ENCODE data around the gene FBXO11. TPM values are rescaled to one million over a fixed set of nuclear protein-coding genes. Genes with fewer than 3 reads are reported as not detected.

The FBXO11 gene
- total RNA-seq, 1 donor from 2014 or later = 58.7 TPM

GRCh38 chr2:47769318-47769717 is 137.0 kb downstream of the FBXO11 start:
- Mint-ChIP-seq H3K36me3 (ENCODE audit: low read depth) (no peaks in the 10 kb centered on the region), H3K27ac (ENCODE audit: unreplicated experiment) (no peak overlapping the region), H3K4me3 (ENCODE audit: unreplicated experiment) (no peak overlapping the region), H3K27me3 (ENCODE audit: low read depth) (no peaks in the 10 kb centered on the region), H3K9me3 (ENCODE audit: low read depth) (peaks cover 6% of the 10 kb centered on the region), H3K4me1 (ENCODE audit: low read depth) (peaks cover 9% of the 10 kb centered on the region)
- TF ChIP-seq CTCF (IDR thresholded peaks at IDR 0.05) = no peak
- no peak for DNase-seq (ENCODE audit: low spot score)

GRCh38 chr2:47767880-47768609 is 138.3 kb downstream of the FBXO11 start:
- peaks cover 9% of the 10 kb centered on the region for H3K4me1 Mint-ChIP-seq (ENCODE audit: low read depth)
- no peaks in the 10 kb centered on the region for H3K36me3 Mint-ChIP-seq (ENCODE audit: low read depth)
- H3K4me3 Mint-ChIP-seq (ENCODE audit: unreplicated experiment) = peak overlapping the region; percentile 53
- no peak for DNase-seq (ENCODE audit: low spot score)
- H3K9me3 Mint-ChIP-seq (ENCODE audit: low read depth) = peaks cover 6% of the 10 kb centered on the region
- TF ChIP-seq CTCF (IDR thresholded peaks at IDR 0.05) = peak; percentile 98
- H3K27ac Mint-ChIP-seq (ENCODE audit: unreplicated experiment) = no peak overlapping the region
- no peaks in the 10 kb centered on the region for H3K27me3 Mint-ChIP-seq (ENCODE audit: low read depth)

GRCh38 chr2:47767497-47767844 is 138.8 kb downstream of the FBXO11 start:
- H3K4me3 Mint-ChIP-seq (ENCODE audit: unreplicated experiment) = no peak overlapping the region
- no peak for TF ChIP-seq CTCF (IDR thresholded peaks at IDR 0.05)

GRCh38 chr2:47751856-47752414 is 154.4 kb downstream of the FBXO11 start:
- no peak for DNase-seq (ENCODE audit: low spot score)
- no peak for TF ChIP-seq CTCF (IDR thresholded peaks at IDR 0.05)
- H3K36me3 Mint-ChIP-seq (ENCODE audit: low read depth) = peaks cover 1% of the 10 kb centered on the region
- H3K4me3 Mint-ChIP-seq (ENCODE audit: unreplicated experiment) = no peak overlapping the region
- no peaks in the 10 kb centered on the region for H3K27me3 Mint-ChIP-seq (ENCODE audit: low read depth)
- peaks cover 16% of the 10 kb centered on the region for H3K4me1 Mint-ChIP-seq (ENCODE audit: low read depth)
- H3K27ac Mint-ChIP-seq (ENCODE audit: unreplicated experiment) = no peak overlapping the region
- peaks cover 2% of the 10 kb centered on the region for H3K9me3 Mint-ChIP-seq (ENCODE audit: low read depth)

More at GRCh38 chr2:47767497-47767844, 138.8 kb downstream of the FBXO11 start:
- Mint-ChIP-seq H3K9me3 (ENCODE audit: low read depth) (peaks cover 6% of the 10 kb centered on the region), H3K4me1 (ENCODE audit: low read depth) (peaks cover 9% of the 10 kb centered on the region), H3K36me3 (ENCODE audit: low read depth) (no peaks in the 10 kb centered on the region), H3K27me3 (ENCODE audit: low read depth) (no peaks in the 10 kb centered on the region), H3K27ac (ENCODE audit: unreplicated experiment) (no peak overlapping the region)
- no peak for DNase-seq (ENCODE audit: low spot score)

- Mint-ChIP-seq H3K27me3 (ENCODE audit: low read depth) (peaks cover 15% of the 10 kb centered on the region), H3K4me1 (ENCODE audit: low read depth) (peaks cover 8% of the 10 kb centered on the region), H3K27ac (ENCODE audit: unreplicated experiment) (no peak overlapping the region), H3K4me3 (ENCODE audit: unreplicated experiment) (no peak overlapping the region), H3K36me3 (ENCODE audit: low read depth) (peaks cover 1% of the 10 kb centered on the region), H3K9me3 (ENCODE audit: low read depth) (peaks cover 9% of the 10 kb centered on the region)
- no peak for TF ChIP-seq CTCF (IDR thresholded peaks at IDR 0.05)
- no peak for DNase-seq (ENCODE audit: low spot score)
These were observed 158.4 kb downstream of the FBXO11 start for GRCh38 chr2:47747878-47748277.

All from chondrocyte (in vitro differentiated cells).